ENCODE measurements around the gene NTS.
A peak's percentile ranks its signal among the peaks of the same experiment; 100 is the strongest.

Gene NTS

DNA sequence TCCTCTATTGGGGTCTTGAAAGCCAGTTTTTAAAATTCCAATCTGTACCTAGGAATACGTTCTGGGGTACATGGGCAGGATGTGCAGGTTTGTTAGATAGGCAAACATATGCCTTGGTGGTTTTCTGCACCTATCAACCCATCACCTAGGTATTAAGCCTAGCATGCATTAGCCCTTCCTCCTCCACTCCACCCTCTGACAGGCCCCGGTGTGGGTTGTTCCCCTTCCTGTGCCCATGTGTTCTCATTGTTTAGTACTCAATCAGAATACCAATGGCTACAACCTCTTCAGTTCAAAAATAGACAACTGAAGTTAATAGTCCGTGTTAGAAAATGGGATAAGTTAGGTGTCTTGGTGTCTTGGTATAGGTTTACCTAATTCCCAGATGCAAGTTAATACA lies 3.4 kb downstream of the NTS start:
- DNase-seq (ENCODE audit: extremely low spot score), result no peak
- no peak for TF ChIP-seq FOXK2 (IDR thresholded peaks at IDR 0.05)
- TF ChIP-seq ELF4 (IDR thresholded peaks at IDR 0.05), result no peak
- no peak for TF ChIP-seq TARDBP (IDR thresholded peaks at IDR 0.05)
- TF ChIP-seq L3MBTL2 (conservative IDR thresholded peaks at IDR 0.05), result no peak
- no peak for TF ChIP-seq FOXM1 (IDR thresholded peaks at IDR 0.05; ENCODE audit: borderline replicate concordance)
- TF ChIP-seq ARNT (IDR thresholded peaks at IDR 0.05), result no peak
- TF ChIP-seq BHLHE40 (IDR thresholded peaks at IDR 0.05; ENCODE audit: borderline replicate concordance), result no peak
- TF ChIP-seq NFRKB (IDR thresholded peaks at IDR 0.05), result no peak
- TF ChIP-seq CTBP1 (IDR thresholded peaks at IDR 0.05; ENCODE audit: borderline replicate concordance), result no peak
- TF ChIP-seq FOXA1 (IDR thresholded peaks at IDR 0.05), result no peak
- no peak for TF ChIP-seq HDGF (IDR thresholded peaks at IDR 0.05; ENCODE audit: borderline replicate concordance)
- no peak for TF ChIP-seq SUZ12 (IDR thresholded peaks at IDR 0.05)
- TF ChIP-seq, protein P1, sequence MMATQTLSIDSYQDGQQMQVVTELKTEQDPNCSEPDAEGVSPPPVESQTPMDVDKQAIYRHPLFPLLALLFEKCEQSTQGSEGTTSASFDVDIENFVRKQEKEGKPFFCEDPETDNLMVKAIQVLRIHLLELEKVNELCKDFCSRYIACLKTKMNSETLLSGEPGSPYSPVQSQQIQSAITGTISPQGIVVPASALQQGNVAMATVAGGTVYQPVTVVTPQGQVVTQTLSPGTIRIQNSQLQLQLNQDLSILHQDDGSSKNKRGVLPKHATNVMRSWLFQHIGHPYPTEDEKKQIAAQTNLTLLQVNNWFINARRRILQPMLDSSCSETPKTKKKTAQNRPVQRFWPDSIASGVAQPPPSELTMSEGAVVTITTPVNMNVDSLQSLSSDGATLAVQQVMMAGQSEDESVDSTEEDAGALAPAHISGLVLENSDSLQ (IDR thresholded peaks at IDR 0.05), result no peak
- TF ChIP-seq LEF1 (IDR thresholded peaks at IDR 0.05; ENCODE audit: borderline replicate concordance), result no peak
- TF ChIP-seq SP1 (IDR thresholded peaks at IDR 0.05), result no peak
- TF ChIP-seq ZNF384 (IDR thresholded peaks at IDR 0.05), result no peak
- ChIA-PET CTCF (no interaction called here), POLR2A (no interaction called here)

GRCh38 chr12:85883763-85884162 lies 9.7 kb downstream of the NTS start:
- ChIA-PET CTCF (no interaction called here), POLR2A (no interaction called here)
- DNase-seq (ENCODE audit: extremely low spot score), result no peak
- TF ChIP-seq FOXM1 (IDR thresholded peaks at IDR 0.05; ENCODE audit: borderline replicate concordance) (no peak), L3MBTL2 (conservative IDR thresholded peaks at IDR 0.05) (no peak)

- TF ChIP-seq FOXA1 (IDR thresholded peaks at IDR 0.05) (no peak), ARNT (IDR thresholded peaks at IDR 0.05) (no peak), SP1 (IDR thresholded peaks at IDR 0.05) (no peak)
- POLR2A ChIA-PET, result no interaction called here
- CTCF ChIA-PET, result no interaction called here
- no peak for DNase-seq (ENCODE audit: extremely low spot score)
These were observed 20.6 kb downstream of the NTS start for GRCh38 chr12:85894653-85895052.

- TF ChIP-seq ELF4 (IDR thresholded peaks at IDR 0.05) (no peak), CTBP1 (IDR thresholded peaks at IDR 0.05; ENCODE audit: borderline replicate concordance) (no peak), SUZ12 (IDR thresholded peaks at IDR 0.05) (no peak), FOXA1 (IDR thresholded peaks at IDR 0.05) (no peak)
- DNase-seq (ENCODE audit: extremely low spot score), result peak; percentile 17
- ChIA-PET CTCF (interaction anchor here (1.0 kb wide), 1 partner anchor 454 kb away, joined by 3 read pairs; no protein-coding TSS in a partner anchor), POLR2A (no interaction called here)
These were observed 46.3 kb downstream of the NTS start for GRCh38 chr12:85920324-85920947.

DNA sequence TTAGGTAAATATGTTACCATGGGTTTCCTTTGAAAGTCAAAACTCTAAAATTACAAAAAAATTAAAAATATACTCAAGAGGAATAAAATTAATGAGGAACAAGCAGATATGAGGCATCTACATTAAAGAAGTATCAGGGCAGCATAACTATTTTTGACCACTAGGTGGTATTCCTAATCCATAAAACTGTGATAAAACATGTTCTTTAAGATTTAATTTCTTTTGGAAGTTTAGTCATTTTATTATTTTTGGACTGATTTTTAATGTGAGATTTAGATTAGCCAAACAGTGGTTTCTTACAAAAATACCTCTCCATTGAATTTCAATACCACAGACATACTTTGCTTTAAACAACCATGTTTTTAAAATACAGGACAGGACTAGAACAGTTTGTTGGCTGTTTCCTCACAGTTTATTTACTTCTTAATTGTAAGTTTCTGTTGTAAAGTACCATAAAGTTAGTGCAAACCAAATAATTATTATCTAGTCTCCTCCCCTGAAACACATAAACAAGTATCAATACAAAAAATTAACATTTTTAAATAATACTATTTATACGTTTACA lies 49.8 kb downstream of the NTS start:
- TF ChIP-seq, protein P1 (IDR thresholded peaks at IDR 0.05), result no peak
- TF ChIP-seq FOXA1 (IDR thresholded peaks at IDR 0.05) (no peak), FOXK2 (IDR thresholded peaks at IDR 0.05) (no peak), CTBP1 (IDR thresholded peaks at IDR 0.05; ENCODE audit: borderline replicate concordance) (no peak), SP1 (IDR thresholded peaks at IDR 0.05) (no peak), HDGF (IDR thresholded peaks at IDR 0.05; ENCODE audit: borderline replicate concordance) (no peak), TARDBP (IDR thresholded peaks at IDR 0.05) (no peak), ELF4 (IDR thresholded peaks at IDR 0.05) (no peak), ARNT (IDR thresholded peaks at IDR 0.05) (no peak), BHLHE40 (IDR thresholded peaks at IDR 0.05; ENCODE audit: borderline replicate concordance) (no peak), ZNF384 (IDR thresholded peaks at IDR 0.05) (no peak), NFRKB (IDR thresholded peaks at IDR 0.05) (no peak), LEF1 (IDR thresholded peaks at IDR 0.05; ENCODE audit: borderline replicate concordance) (no peak), FOXM1 (IDR thresholded peaks at IDR 0.05; ENCODE audit: borderline replicate concordance) (no peak), SUZ12 (IDR thresholded peaks at IDR 0.05) (no peak), L3MBTL2 (conservative IDR thresholded peaks at IDR 0.05) (no peak)
- ChIA-PET CTCF (interaction anchor here (1.5 kb wide), 1 partner anchor 456 kb away, joined by 6 read pairs; no protein-coding TSS in a partner anchor), POLR2A (no interaction called here)
- DNase-seq (ENCODE audit: extremely low spot score), result no peak

DNA sequence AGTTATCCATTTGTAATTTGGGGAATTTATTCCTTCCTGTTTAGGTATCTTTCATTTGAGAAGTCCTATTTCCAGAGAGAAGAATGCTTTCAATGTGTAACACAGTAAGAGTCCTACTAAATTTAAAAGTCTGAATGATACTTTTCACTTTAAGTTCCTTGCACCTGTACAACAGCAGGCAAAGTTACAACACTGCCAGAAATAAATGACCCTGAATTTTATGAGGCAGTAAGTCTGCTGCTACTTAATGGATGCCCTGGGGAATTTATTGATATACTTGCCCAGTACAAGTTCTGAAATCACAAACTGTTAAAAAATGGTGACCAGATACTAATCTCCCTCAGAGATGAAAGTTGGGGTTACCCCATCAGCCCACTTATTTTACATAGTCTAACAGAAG lies 53.1 kb downstream of the NTS start:
- POLR2A ChIA-PET, result no interaction called here
- TF ChIP-seq FOXA1 (IDR thresholded peaks at IDR 0.05) (no peak), HDGF (IDR thresholded peaks at IDR 0.05; ENCODE audit: borderline replicate concordance) (no peak), ELF4 (IDR thresholded peaks at IDR 0.05) (no peak), L3MBTL2 (conservative IDR thresholded peaks at IDR 0.05) (no peak), LEF1 (IDR thresholded peaks at IDR 0.05; ENCODE audit: borderline replicate concordance) (no peak), NFRKB (IDR thresholded peaks at IDR 0.05) (no peak), BHLHE40 (IDR thresholded peaks at IDR 0.05; ENCODE audit: borderline replicate concordance) (no peak), FOXK2 (IDR thresholded peaks at IDR 0.05) (no peak), TARDBP (IDR thresholded peaks at IDR 0.05) (no peak), SP1 (IDR thresholded peaks at IDR 0.05) (no peak), ZNF384 (IDR thresholded peaks at IDR 0.05) (no peak)
- DNase-seq (ENCODE audit: extremely low spot score), result no peak
- CTCF ChIA-PET, result no interaction called here
